Calu3 (cell line): ENCODE results near the gene RAPGEF4. TPM values are rescaled to one million over a fixed set of nuclear protein-coding genes. Genes with fewer than 3 reads are reported as not detected.

Experiments
- BruUV-seq: library from RNA; stranded (reverse); fragments of 400-500 nt; replicated peaks from 2 replicates; lab custom pipeline; 2021; lab: Mats Ljungman, UMichigan
- CTCF ChIA-PET: fragments of 300-600 bp; sonication (Branson Sonifier 250); formaldehyde crosslinking; loops from one replicate; lab custom pipeline; 2022; ENCODE audit warnings: antibody characterized with exemption; lab: Charles Lee
- DNase-seq: peaks from one replicate; pipeline ENCODE4 v3.0.0; 2022
- H3K27ac Mint-ChIP-seq: one replicate; pipeline ENCODE4 v1.8.0; 2022; ENCODE audit warnings: mixed read lengths; ENCODE audit not compliant: unreplicated experiment
- H3K27me3 Mint-ChIP-seq: one replicate; pipeline ENCODE4 v1.8.0; 2022; ENCODE audit warnings: mixed read lengths; ENCODE audit not compliant: unreplicated experiment
- H3K36me3 Mint-ChIP-seq: one replicate; pipeline ENCODE4 v1.8.0; 2022; ENCODE audit warnings: mild to moderate bottlenecking, moderate library complexity, mixed read lengths; ENCODE audit not compliant: insufficient read depth, unreplicated experiment
- H3K4me1 Mint-ChIP-seq: one replicate; pipeline ENCODE4 v1.8.0; 2022; ENCODE audit warnings: mild to moderate bottlenecking, low read depth, mixed read lengths; ENCODE audit not compliant: unreplicated experiment
- H3K4me3 Mint-ChIP-seq: one replicate; pipeline ENCODE4 v1.8.0; 2022; ENCODE audit warnings: mild to moderate bottlenecking, low read depth, moderate library complexity, mixed read lengths; ENCODE audit not compliant: unreplicated experiment
- H3K9me3 Mint-ChIP-seq: one replicate; pipeline ENCODE4 v1.8.0; 2022; ENCODE audit warnings: low read depth, mixed read lengths; ENCODE audit not compliant: unreplicated experiment
- intact Hi-C: fragments of 100-400 bp; cut with micrococcal nuclease; formaldehyde crosslinking; loops from one replicate; pipeline ENCODE4 v1.10.0; 2022; ENCODE audit not compliant: unreplicated experiment
- total RNA-seq: library from RNA; stranded (reverse); gene quantifications from 2 replicates; pipeline ENCODE4 v1.2.3, GENCODE V29; 2022
- TF ChIP-seq, protein P1 (sequence below): fragments of 200-600 bp; IDR thresholded peaks from one replicate; pipeline ENCODE4 v1.8.0; 2022; ENCODE audit warnings: antibody characterized with exemption; ENCODE audit not compliant: unreplicated experiment

Gene RAPGEF4
- total RNA-seq, 1 experiment from 2014 or later, result 1.8 TPM

- TF ChIP-seq, protein P1, sequence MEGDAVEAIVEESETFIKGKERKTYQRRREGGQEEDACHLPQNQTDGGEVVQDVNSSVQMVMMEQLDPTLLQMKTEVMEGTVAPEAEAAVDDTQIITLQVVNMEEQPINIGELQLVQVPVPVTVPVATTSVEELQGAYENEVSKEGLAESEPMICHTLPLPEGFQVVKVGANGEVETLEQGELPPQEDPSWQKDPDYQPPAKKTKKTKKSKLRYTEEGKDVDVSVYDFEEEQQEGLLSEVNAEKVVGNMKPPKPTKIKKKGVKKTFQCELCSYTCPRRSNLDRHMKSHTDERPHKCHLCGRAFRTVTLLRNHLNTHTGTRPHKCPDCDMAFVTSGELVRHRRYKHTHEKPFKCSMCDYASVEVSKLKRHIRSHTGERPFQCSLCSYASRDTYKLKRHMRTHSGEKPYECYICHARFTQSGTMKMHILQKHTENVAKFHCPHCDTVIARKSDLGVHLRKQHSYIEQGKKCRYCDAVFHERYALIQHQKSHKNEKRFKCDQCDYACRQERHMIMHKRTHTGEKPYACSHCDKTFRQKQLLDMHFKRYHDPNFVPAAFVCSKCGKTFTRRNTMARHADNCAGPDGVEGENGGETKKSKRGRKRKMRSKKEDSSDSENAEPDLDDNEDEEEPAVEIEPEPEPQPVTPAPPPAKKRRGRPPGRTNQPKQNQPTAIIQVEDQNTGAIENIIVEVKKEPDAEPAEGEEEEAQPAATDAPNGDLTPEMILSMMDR, result no peak
- H3K9me3 Mint-ChIP-seq, result peaks cover 2% of the 10 kb centered on the region
- DNase-seq, result no peak
- no peaks in the 10 kb centered on the region for H3K36me3 Mint-ChIP-seq
- peaks cover 21% of the 10 kb centered on the region for H3K27me3 Mint-ChIP-seq
- CTCF ChIA-PET, result no interaction called here
- no peak overlapping the region for H3K4me3 Mint-ChIP-seq
- no peak overlapping the region for H3K27ac Mint-ChIP-seq
- no TSS peak for BruUV-seq
- intact Hi-C loops, result no loop called here
- no peaks in the 10 kb centered on the region for H3K4me1 Mint-ChIP-seq
These were observed 209.8 kb downstream of the RAPGEF4 start for GRCh38 chr2:172945510-172945850.

- CTCF ChIA-PET, result no interaction called here
- TF ChIP-seq, protein P1, result no peak
- BruUV-seq, result no TSS peak
- Mint-ChIP-seq H3K4me3 (no peak overlapping the region), H3K36me3 (no peaks in the 10 kb centered on the region), H3K4me1 (no peaks in the 10 kb centered on the region), H3K9me3 (no peaks in the 10 kb centered on the region), H3K27ac (no peak overlapping the region), H3K27me3 (peaks cover 17% of the 10 kb centered on the region)
- intact Hi-C loops, result no loop called here
- no peak for DNase-seq
These were observed 212.0 kb downstream of the RAPGEF4 start for GRCh38 chr2:172947461-172948153.

DNA sequence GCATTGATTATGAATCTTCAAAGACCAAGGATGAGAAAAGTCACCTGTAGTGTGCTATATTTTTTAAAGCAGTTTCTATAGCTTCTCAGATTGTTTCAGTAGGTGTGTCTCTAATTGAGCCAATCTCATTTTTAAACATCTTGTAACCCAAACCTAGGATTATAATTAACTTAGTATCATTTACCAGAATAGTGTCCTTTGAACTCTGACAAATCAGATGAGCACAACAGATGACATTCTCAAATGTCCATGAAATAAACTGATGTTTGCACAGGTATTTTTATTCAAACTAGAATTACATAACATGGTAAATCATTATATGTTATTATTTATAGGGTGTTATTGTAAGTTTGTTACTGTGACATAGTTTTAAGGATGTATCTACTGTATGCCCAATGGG lies 213.9 kb downstream of the RAPGEF4 start:
- DNase-seq, result no peak
- no TSS peak for BruUV-seq
- Mint-ChIP-seq H3K36me3 (no peaks in the 10 kb centered on the region), H3K4me3 (no peak overlapping the region), H3K4me1 (no peaks in the 10 kb centered on the region), H3K27me3 (no peaks in the 10 kb centered on the region), H3K9me3 (no peaks in the 10 kb centered on the region), H3K27ac (no peak overlapping the region)
- TF ChIP-seq, protein P1, result no peak
- intact Hi-C loops, result no loop called here
- CTCF ChIA-PET, result no interaction called here

DNA sequence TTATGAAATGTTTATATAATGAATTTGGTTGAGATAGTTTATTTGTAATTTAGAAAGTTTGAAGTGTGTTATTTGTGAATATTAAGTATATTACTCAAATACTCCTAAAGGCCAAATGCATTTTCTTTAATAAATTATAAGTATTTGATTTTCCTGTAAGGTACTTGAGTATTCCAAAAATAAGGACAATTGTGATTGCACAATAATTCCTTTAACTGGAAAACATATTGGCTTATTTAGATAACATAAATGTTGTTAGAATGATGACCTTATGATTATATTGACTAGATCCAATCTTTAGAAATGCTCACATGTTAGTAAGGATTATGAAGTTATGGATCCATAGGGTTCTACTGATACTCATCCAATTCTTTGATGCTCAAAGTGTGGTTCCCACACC lies 214.9 kb downstream of the RAPGEF4 start:
- H3K4me3 Mint-ChIP-seq, result no peak overlapping the region

More for the DNA sequence above, 214.9 kb downstream of the RAPGEF4 start:
- no TSS peak for BruUV-seq
- TF ChIP-seq, protein P1, result no peak
- no peaks in the 10 kb centered on the region for H3K4me1 Mint-ChIP-seq
- no peaks in the 10 kb centered on the region for H3K36me3 Mint-ChIP-seq
- H3K27me3 Mint-ChIP-seq, result no peaks in the 10 kb centered on the region
- no peak overlapping the region for H3K27ac Mint-ChIP-seq
- H3K9me3 Mint-ChIP-seq, result no peaks in the 10 kb centered on the region
- intact Hi-C loops, result no loop called here
- CTCF ChIA-PET, result interaction anchor here (1.3 kb wide), 1 partner anchor 81 kb away, joined by 3 read pairs; no protein-coding TSS in a partner anchor
- no peak for DNase-seq
